Measurements from ENCODE around the gene COMT. TPM values are rescaled to one million over a fixed set of nuclear protein-coding genes. Genes with fewer than 3 reads are reported as not detected.

COMT gene
- total RNA-seq, 4 donors from 2014 or later = 58.5 to 103 (median 85.3) TPM

DNA sequence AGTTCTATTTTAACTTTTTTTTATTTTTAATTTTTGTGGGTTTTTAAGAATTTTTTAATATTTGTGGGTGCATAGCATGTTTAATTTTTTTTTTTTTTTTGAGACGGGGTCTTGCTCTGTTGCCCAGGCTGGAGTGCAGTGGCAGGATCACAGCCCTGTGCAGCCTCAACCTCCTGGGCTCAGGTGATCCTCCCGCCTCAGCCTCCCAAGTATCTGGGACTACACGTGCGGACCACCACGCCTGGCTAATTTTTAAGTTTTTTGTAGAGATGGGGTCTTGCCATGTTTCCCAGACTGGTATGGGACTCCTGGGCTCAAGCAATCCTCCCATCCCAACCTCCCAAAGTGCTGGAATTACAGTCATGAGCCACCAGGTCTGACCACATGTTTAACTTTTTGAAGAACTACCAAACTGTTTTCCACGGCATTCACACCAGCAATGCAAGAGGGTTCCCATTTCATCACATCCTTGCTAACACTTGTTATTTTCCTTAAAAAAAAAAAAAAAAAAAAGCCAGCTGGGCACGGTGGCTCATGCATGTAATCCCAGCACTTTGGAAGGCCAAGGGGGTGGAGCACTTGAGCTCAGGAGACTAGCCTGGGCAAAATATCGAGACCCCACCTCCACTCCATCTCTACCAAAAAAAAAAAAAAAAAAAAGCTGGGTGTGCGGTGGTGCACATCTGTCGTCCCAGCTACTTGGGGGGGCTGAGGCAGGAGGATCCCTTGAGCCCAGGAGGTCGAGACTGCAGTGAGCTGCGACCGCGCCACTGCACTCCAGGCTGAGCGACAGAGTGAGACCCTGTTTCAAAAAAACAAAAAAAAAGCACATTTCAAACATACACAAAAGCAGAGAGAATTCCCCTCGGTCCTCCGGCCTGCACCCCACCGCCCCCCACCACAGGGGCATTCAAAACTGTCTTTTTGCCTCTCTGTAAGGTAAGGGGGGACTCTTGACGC lies 16.8 kb downstream of the COMT start:
- in situ Hi-C loops (cut with MboI; ENCODE audit: low pct_ligation_motif_present in 1 of 4, low pct_unique_long_range_greater_than_20kb in 1 of 4, low sequenced_read_pairs in 3 of 4) (no loop called here), intact Hi-C loops (cut with DNase I; ENCODE audit: low total_unique reads) (no loop called here)
- no peak for DNase-seq
- Histone ChIP-seq H3K4me1 (peaks cover 17 to 36% (median 31%) of the 10 kb centered on the region in 4 donors), H3K4me3 (no peak overlapping the region), H3K27me3 (no peaks in the 10 kb centered on the region), H3K36me3 (no peaks in the 10 kb centered on the region), H3K27ac (peak overlapping the region; percentile 20 to 59 (median 38)), H3K9me3 (no peaks in the 10 kb centered on the region)
- TF ChIP-seq POLR2AphosphoS5 (IDR thresholded peaks at IDR 0.05) = no peak
- TF ChIP-seq EP300 (IDR thresholded peaks at IDR 0.05; ENCODE audit: low read depth) = no peak
- TF ChIP-seq, protein P1, sequence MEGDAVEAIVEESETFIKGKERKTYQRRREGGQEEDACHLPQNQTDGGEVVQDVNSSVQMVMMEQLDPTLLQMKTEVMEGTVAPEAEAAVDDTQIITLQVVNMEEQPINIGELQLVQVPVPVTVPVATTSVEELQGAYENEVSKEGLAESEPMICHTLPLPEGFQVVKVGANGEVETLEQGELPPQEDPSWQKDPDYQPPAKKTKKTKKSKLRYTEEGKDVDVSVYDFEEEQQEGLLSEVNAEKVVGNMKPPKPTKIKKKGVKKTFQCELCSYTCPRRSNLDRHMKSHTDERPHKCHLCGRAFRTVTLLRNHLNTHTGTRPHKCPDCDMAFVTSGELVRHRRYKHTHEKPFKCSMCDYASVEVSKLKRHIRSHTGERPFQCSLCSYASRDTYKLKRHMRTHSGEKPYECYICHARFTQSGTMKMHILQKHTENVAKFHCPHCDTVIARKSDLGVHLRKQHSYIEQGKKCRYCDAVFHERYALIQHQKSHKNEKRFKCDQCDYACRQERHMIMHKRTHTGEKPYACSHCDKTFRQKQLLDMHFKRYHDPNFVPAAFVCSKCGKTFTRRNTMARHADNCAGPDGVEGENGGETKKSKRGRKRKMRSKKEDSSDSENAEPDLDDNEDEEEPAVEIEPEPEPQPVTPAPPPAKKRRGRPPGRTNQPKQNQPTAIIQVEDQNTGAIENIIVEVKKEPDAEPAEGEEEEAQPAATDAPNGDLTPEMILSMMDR (IDR thresholded peaks at IDR 0.05) = no peak
- TF ChIP-seq POLR2A (IDR thresholded peaks at IDR 0.05) = no peak
- WGBS, 2 donors (ENCODE audit: low coverage in 1 of 2) = 70 to 74% methylated on average over 2 to 19 of the region's 19 CpGs

DNA sequence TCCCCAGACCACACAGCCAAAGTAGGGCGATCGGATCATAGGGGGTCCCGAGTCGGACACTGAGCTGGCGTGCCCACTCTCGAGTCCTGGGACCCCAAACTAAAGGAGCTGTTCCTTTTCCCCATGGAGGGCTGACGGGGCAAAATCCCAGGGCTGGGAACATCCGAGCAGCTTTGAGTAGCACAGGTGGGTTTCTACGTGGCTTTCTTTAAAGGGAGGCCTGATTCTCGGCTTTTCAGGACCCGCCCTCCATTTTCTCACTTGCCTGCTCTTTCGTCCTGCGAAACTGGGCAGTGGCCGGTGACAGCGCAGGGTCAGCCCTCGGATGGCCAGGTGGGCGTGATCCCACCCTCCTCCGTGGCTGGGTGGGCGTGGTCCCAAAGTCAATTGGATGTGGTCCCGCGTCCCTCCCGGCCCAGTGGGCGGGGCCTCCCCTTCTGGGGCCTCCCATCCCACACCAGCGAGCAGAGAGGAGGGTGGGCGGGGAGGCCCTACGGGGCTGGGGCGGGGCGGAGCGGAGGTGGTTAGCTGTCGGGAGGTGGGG lies 17.5 kb downstream of the COMT start:
- Histone ChIP-seq H3K9me3 (no peaks in the 10 kb centered on the region), H3K4me1 (peaks cover 15 to 36% (median 33%) of the 10 kb centered on the region in 4 donors), H3K27ac (peak overlapping the region; percentile 20 to 59 (median 38)), H3K36me3 (no peaks in the 10 kb centered on the region), H3K4me3 (peak overlapping the region in 3 of 4 donors; percentile 13 to 45 (median 14)), H3K27me3 (no peaks in the 10 kb centered on the region)
- DNase-seq = peak; percentile 78
- TF ChIP-seq, protein P1 (IDR thresholded peaks at IDR 0.05) = no peak
- TF ChIP-seq POLR2A (IDR thresholded peaks at IDR 0.05) (no peak), EP300 (IDR thresholded peaks at IDR 0.05; ENCODE audit: low read depth) (no peak), POLR2AphosphoS5 (IDR thresholded peaks at IDR 0.05) (no peak)
- in situ Hi-C loops (cut with MboI; ENCODE audit: low pct_ligation_motif_present in 1 of 4, low pct_unique_long_range_greater_than_20kb in 1 of 4, low sequenced_read_pairs in 3 of 4) = no loop called here
- intact Hi-C loops (cut with DNase I; ENCODE audit: low total_unique reads) = no loop called here
- 47 to 82% methylated on average over 7 to 23 of the region's 30 CpGs for WGBS, 2 donors (ENCODE audit: low coverage in 1 of 2)

DNA sequence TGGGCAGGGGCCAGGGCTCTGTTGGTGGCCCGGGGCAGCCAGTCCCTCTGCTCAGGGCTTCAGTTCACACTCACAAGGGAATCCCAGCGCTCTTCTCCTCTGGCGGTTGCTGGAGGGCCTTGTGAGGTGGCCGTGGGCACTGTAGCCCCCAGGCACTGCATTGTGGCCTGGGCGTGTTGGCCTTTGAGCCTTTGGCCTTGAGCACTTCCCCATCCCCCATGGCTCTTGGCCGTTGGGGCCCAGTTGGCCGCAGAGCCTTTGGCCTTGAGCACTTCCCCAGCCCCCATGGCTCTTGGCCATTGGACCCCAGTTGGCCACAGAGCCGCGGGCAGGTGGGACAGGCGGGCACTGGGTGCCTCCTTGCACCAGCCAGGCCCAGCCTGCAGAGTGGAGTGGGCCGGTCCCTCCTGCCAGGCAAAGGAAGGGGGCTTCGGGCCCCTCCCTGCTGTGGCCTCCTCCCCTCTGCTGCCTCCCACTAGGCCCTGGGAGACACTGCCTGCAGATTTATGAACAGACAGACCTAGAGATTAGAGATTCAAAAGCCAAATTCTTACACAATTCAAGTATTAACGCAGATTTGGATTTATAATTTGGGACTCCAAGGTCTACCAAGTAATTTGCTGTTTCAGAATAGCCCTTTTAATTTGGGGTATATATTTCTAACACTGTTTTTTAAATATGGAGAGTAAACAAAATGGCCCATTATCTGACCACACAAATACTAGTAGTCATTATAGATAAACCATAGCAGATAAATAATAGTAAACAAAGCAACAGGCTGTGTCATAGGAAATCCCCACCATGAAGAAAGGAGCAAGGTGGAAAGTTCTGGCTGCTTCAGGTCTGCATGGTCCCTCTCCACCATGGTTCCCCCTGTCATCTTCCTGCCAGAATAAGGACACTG lies 18.3 kb downstream of the COMT start:
- Histone ChIP-seq H3K4me1 (peaks cover 15 to 36% (median 33%) of the 10 kb centered on the region in 4 donors), H3K27me3 (no peaks in the 10 kb centered on the region), H3K9me3 (no peaks in the 10 kb centered on the region), H3K4me3 (peak overlapping the region in 3 of 4 donors; percentile 13 to 45 (median 14)), H3K27ac (peak overlapping the region; percentile 5 to 59 (median 30)), H3K36me3 (no peaks in the 10 kb centered on the region)
- in situ Hi-C loops (cut with MboI; ENCODE audit: low pct_ligation_motif_present in 1 of 4, low pct_unique_long_range_greater_than_20kb in 1 of 4, low sequenced_read_pairs in 3 of 4) = loop anchor here in 1 of 4 donors (10.0 kb wide), 1 partner anchor 65 kb away; the partner anchor contains the start of gene TANGO2
- no peak for DNase-seq
- TF ChIP-seq POLR2A (IDR thresholded peaks at IDR 0.05) (no peak), POLR2AphosphoS5 (IDR thresholded peaks at IDR 0.05) (no peak), EP300 (IDR thresholded peaks at IDR 0.05; ENCODE audit: low read depth) (no peak)
- TF ChIP-seq, protein P1 (IDR thresholded peaks at IDR 0.05) = no peak
- 34 to 73% methylated on average over 1 to 8 of the region's 13 CpGs for WGBS, 2 donors (ENCODE audit: low coverage in 1 of 2)
- intact Hi-C loops (cut with DNase I; ENCODE audit: low total_unique reads) = no loop called here

Measured in transverse colon (tissue), 4 donors.